GM21576 (cell line): ENCODE measurements around the gene HAPSTR1.

Source experiments
- ATAC-seq: cut with Tn5 transposase; IDR thresholded peaks from one replicate; pipeline ENCODE4 v1.9.1; 2021; ENCODE audit warnings: mild to moderate bottlenecking, moderate library complexity; ENCODE audit not compliant: unreplicated experiment

HAPSTR1 gene

DNA sequence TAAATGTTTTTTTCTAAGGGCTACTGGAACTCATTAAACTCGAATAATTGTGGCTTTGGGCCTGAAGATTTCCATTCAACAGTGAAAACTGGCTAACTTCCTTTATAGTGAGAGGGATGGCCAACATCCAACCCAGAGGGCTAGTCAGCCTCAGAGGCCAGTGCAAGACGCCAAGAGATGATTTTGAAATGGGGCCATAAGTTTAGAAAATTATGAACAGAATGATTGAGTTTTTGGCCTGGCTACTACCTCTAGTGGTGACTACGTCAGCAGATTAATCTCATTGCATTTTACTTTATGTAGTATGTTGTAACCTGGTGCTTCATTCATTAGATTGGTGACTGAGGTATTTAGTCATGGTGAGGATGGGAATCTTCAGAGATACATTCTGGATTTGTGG, 28.4 kb downstream of the HAPSTR1 start:
- no peak for ATAC-seq

DNA sequence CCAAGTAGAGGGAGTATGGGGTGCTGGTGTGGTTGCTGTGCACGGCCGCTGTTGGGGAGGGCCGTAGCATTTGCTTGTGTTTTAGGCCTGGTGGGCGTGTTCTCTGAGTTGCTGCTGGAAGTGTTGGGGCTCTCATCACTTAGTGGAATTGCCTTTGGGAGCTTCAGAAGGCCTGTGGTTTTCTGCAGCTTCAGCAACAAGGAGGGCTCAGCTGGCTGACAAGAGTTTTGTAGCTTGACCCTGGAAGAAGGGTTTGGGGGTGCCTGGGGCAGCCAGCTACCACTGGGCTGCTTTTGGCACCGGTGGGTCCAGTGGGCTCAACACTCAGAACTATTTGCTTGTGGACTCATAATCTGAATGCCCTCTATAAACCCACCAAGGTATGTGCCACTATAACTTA, 30.9 kb downstream of the HAPSTR1 start:
- ATAC-seq: no peak

DNA sequence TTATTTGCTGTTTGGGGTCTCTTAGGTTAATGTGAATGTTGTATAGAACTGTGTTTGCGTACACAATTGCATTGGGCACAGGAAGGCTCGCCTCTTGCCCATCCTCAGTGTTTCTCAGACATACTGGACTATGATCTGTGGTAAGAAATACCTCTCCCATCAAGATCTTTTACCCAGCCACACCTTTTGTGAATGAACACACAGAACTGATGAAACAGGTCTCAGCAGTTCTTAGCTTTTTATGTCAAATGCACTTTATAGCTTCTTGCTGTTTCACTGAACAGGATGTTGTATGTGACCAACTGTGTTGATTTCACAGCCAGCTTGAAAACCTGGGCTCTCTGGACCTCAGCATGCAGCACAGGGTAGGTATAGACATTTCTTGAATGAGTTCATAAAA, 31.5 kb downstream of the HAPSTR1 start:
- no peak for ATAC-seq

DNA sequence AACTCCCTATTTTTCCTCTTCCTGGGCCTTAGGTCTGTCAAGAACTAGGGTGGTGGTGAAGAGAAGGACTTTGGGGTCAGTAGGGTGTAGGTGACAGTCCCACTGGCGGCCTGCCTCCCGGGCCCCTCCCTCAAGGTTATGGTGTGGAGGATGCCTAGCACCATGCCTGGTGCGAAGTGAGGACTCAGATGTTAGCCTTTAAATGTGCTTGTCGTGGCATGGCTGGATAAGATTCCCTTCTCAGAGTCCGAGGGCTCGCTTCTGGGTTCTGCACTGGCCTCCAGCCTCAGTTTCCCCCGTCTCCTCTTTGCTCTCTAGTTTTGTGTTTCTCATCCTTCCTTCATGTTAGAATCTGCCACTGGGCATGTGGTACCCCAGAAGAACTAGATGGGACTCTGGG, 32.0 kb downstream of the HAPSTR1 start:
- no peak for ATAC-seq

DNA sequence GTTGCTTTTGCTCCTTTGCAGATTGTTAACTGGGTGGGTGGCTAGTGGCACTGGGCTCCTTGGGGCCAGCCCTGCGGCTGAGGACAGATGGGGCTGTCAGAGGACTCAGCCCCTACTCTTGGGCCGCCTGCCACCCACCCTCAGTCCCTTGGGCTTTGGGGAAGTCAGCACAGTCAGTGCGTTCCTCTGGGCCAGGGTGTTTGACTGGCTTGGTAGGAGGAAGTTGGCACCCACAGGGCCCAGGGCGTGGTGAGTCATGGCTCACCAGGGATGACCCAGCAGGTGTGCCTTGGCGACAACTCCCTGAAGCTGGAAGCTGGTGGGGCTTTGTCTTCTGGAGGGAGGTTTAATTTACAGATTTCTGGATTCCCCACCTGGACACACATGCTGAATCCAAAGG, 32.4 kb downstream of the HAPSTR1 start:
- no peak for ATAC-seq

DNA sequence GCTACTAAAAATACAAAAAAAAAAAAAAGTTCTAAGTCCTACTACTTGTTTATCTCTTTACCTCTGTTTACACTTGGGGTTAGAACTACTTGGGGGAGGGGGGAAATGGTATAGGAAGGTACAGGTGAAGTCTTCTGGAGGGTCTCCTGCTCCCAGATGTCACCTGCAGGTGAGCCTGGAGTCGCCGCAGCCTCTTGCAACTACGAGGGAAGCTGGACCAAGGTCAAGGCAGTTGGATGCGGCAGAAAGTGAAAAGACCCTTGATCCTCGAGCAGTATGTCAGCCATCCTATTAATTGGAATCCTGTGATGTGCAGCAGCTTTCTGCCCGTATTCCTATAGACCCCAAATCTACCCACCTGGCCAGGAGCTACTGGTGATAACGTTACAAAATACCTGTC, 33.0 kb downstream of the HAPSTR1 start:
- no peak for ATAC-seq

DNA sequence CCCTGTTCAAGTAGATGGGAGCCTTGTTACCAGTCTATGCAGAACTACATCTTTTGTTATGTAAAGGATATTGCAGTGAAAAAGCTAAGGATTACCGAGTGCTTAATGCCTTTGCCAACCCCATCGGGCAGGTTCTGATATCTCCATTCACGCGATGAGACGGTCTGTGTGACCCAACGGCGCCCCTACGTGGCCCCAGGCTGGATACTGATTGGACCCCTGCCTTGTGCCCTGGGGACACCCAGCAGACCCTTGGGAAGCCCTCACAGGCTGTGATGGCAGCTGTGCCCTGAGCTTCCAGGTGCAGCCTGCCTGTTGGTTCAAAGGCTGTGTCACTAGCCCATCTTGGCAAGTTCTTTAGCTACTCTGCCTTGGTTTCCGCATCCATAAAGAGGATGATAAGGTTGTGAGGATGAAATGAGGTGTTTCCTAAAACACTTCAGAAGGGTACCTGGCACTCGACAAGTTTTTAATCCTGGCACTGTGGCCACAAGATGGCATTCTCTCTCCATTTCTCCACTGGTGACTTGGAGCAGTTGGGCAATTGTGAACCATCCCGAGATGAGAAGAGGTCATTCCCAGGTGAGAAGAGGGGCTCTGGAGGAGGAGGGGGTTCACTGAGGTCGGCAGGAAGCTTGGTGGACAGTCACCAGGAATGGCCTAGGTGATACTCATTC, 33.6 kb downstream of the HAPSTR1 start:
- no peak for ATAC-seq

DNA sequence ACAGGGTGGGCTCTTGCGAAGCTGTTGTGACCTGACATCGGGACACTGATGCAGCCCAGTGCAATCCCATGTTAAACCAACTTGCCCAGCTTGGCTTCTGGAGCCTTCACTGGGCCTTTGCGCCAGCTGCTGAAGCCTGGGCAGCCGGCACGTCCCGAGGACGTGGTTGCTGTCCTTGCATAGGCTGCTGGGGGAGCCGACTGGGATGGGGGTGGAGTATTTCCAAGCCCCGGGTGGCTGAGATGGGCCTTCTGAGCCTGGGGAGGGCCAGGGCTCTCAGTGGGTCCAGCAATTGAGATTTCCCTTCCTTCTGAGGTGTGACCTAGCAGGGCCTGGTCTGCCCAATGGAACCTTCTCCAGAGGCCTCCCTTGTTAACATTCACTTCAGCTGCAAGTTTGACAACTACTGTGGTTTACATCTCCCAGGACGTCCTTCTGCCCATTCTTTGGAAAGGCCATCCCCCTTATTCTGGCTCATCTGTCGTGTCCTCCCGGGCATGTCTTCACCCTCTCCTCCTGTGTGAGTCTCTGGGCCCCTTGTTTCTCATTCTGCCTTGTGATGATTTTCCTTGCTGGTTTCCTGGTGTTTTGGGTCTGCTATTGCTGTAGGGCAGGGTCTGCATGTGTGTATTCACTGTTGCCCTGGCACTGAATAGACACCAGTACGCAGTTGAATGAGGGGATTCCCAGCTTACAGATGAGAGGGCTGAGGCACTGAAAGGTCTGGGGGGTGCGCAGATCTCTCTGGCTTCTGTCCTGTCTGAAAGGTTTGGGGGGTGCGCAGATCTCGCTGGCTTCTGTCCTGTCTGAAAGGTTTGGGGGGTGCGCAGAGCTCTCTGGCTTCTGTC, 34.4 kb downstream of the HAPSTR1 start:
- ATAC-seq: no peak

DNA sequence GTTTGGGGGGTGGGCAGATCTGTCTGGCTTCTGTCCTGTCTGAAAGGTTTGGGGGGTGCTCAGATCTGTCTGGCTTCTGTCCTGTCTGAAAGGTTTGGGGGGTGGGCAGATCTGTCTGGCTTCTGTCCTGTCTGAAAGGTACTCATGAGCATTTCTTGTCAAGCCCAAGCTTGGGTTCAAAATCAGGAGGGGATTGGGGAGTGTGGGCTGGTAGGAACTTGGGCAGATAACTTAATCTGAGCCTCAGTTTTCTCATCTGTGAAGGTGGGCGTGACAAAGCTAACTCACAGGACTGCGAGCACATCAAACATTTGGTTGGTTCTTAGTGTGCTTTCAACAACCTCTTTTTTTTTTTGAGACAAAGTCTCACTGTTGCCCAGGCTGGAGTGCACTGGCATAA, 35.2 kb downstream of the HAPSTR1 start:
- ATAC-seq: no peak

DNA sequence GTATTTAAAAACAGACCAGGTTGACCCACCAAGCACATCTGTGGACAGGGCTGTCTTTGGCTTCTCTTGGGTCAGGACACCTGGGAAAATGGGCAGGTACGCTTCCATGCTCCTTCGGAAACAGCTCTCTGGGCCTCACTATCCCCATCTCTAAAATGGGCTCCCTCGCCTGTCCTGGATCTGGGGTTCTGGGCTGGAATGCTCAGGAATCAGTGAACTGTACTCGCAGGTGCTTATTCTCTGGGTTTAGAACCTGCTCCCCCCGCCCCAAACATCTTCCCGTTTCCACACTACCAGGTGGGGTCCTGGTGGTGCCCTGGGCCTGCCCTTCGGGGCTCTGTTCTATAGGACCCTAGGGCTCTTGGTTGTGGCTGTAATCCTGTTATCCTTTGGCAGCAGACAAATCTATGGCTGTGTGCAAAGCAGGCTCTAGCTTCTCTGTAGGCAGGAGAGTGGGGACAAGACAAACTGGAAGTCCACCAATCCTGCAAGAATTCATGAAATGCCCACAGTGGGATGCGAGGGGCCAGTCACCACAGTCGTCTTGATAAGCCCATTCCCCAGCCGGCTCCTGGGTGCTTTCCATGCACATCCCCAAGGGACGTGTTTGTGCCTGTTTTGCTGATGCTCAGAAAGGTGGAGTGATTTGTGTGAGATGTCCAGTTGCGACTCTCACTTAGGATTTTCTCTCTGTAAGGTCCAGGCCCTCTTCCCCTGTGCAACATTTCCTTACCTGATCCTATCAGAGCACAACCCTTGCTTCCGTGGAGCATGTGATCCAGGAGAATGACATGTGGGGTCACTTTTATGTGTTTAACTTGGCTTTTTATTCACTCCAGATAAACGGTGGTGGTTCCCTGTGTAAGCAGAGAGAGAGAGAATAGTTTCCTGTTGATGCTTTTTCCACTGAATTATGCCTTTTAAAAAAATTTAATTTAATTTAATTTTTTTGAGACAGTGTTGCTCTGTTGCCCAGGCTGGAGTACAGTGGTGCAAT, 37.2 kb downstream of the HAPSTR1 start:
- ATAC-seq: no peak

DNA sequence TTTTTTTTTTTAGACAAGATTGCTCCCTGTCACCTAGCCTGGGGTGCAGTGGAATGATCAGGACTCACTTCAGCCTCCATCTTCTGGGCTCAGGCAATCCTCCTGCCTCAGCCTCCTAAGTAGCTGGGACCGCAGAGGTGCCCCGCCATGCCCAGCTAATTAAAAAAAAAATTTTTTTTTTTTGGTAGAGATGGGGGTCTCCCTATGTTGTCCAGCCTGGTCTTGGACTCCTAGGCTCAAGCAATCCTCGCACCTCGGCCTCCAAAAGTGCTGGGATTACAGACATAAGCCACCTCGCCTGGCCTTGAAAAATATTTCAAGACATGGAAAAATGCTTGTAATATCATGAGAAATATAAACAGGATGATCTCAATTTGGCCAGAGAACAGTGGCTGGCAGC, 42.9 kb downstream of the HAPSTR1 start:
- no peak for ATAC-seq

DNA sequence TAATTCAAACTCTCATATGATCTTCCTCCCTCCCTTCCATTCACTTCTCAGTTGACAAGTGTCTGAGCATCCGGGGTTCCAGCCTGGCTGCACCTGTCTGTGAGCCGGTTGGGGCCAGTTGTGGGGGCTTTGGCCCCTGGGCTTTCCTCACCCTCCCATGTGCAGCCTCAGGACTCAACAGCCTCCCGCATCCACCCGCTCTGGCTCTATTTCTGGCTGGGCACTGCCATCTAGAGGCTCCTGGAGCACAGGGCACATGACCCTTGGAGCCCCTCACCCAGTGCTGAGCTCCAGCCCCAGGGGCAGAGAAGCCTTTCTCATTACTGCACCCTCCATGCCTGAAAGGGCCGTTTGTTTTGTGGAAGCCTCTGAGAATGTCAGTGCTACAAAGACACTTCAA, 43.3 kb downstream of the HAPSTR1 start:
- peak; percentile 52 for ATAC-seq

DNA sequence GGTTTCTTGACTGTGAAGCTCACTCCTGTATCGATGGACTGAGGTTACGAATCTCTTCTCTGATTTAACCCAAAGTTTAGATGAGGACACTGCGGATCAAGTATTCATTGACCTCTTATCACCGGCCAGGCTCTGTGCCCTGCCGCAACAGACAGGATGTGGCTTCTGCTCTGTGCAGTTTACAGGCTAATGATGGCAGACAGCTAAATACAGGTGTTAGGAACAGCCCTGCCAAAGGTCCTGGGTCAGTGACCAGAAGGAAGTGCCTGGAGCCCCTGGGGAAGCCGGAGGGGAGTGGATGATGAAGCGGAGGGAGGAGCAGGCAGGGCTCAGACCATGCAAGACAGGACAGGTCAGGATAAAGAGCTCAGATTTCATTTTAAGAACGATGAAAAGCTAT, 44.4 kb downstream of the HAPSTR1 start:
- ATAC-seq: peak; percentile 62

DNA sequence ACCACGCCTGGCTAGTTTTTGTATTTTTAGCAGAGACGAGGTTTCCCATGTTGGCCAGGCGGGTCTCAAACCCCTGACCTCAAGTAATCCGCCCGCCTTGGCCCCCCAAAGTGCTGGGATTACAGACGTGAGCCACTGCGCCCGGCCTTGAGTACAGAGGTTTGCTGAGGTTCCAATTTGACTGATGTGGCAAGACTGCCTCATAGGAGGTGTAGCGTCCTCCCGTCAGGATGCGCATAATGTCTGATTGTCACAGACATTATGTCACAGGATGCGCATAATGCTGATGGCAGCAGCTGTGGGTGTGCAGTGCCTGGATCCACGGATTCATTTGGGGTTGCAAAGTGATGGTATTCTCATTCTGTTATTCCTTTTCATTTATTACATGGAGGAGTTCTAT, 45.2 kb downstream of the HAPSTR1 start:
- no peak for ATAC-seq

DNA sequence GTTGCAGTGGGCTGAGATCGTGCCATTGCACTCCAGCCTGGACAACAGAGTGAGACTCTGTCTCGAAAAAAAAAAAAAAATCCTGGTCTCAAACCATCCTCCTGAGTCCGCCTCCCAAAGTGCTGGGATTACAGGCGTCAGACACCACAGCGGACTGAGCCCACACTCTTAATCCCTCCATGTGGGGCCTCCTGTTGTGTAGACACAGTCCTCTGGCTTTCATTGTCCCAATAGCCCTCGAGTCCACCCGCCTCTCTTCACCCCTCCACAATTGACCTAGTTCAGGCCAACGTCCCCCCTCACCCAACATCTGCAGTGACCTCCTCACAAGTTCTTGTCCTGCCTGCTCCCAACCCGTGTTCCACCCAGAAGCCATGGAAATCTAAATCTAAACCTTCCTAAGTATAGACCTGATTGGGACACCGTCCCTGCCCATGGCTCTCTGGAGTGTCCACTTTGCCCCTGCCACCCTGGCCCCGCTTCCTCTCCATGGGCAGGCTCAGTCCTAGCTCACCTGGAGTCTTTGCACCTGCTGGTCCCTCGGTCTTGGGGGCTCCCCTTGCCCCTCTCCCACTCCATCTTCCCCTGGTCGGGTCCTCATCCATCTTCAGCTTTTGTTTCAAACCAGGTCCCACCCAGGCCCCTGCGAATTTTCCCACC, 46.7 kb downstream of the HAPSTR1 start:
- ATAC-seq: no peak

DNA sequence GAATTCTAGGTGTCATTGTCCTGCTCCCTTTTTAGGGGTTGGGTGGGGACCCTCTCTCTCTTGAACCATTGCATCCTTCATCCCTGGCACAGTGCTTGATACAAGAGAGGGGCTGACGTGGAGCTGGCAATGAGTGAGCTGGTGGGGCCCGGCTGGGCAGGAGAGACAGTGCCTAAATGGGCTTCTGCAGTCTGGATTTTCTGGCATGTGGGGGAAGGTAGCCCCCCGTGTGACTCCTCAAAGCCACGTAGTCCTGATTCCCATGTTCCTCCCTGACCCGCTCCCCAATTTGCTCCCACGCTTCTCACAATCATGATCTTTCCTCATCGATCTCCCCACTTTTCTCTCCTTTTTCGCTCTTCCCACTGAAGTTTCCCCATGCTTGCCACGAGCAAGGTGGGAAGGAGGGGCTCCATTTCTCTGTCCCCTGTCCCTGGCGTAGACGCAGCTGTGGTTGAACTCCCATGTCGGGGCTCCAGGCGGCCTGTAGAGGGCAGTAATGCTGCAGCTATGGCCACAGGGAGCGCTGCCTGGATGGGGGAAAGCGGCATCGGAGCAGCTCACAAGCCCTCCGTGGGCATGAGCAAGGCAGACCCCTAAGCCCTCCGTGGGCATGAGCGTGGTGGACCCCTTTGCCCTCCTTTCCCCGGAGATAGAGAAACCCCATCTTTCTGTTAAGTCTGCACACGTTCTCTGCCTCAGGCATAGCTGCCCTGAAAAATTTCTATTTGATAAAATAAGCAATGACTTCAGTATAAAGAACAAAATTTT, 47.5 kb downstream of the HAPSTR1 start:
- ATAC-seq: no peak

DNA sequence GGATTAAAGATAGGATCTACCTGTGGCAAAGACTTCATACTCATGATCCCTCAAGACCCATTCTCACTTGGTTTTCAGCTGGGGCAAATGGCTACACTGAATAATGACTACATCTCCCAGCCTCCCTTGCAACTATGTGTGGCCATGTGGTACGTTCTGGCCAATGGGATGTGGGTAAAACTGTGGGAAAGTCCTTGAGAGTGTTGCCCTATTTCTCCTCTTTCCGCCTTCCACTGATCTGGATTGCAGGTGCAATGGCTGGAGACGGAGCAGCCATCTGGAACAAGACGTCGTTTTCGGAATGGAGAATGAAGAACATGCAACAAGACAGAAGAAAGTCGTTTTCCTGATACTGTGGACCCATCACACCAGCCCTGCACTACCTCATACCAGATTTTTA, 48.5 kb downstream of the HAPSTR1 start:
- ATAC-seq: peak; percentile 42
